Left colon (tissue), 2 donors: ENCODE results near the gene SLC9A9. TPM values are rescaled to one million over a fixed set of nuclear protein-coding genes. Genes with fewer than 3 reads are reported as not detected.
A peak's percentile ranks its signal among the peaks of the same experiment; 100 is the strongest.

Experiments used
- ATAC-seq: fragments of 200-7000 bp; cut with Tn5 transposase; one replicate; pipeline ENCODE4 v1.9.1; 2020; ENCODE audit warnings: mild to moderate bottlenecking, moderate library complexity
- DNase-seq, 2 donors: peaks; one replicate each; pipeline ENCODE4 v3.0.0-alpha.2; 2020
- intact Hi-C, 2 donors: fragments of 100-400 bp; cut with DNase I in 1 of 2; cut with micrococcal nuclease in 1 of 2; formaldehyde crosslinking; loops; one replicate each; pipeline versions ENCODE4 v1.11.2 to v1.14.0; 2022; cut with DNase I, micrococcal nuclease
- total RNA-seq, 2 donors: library from RNA; stranded (reverse); fragmentation: NEBNext Ultra II Directional; extraction: Animal tissue kit (Norgen Biotek cat#: 25700); gene quantifications; one replicate each; pipeline ENCODE4 v1.2.1, GENCODE V29; 2021
- donor health status: DM: no; HTN: no; CAD: no.
- donor health status: DM: yes; HTN: yes; CAD: no.

Gene SLC9A9
- total RNA-seq, 2 donors from 2014 or later = 2.7 to 7.4 TPM

- intact Hi-C loops = no loop called here
- ATAC-seq = no peak
- DNase-seq = no peak
Observed at GRCh38 chr3:143672396-143673165, 175.7 kb downstream of the SLC9A9 start.

GRCh38 chr3:143671626-143672025, 176.6 kb downstream of the SLC9A9 start:
- DNase-seq (no peak), ATAC-seq (no peak)
- intact Hi-C loops = no loop called here

GRCh38 chr3:143668924-143669790, 179.1 kb downstream of the SLC9A9 start:
- ATAC-seq = no peak
- DNase-seq = no peak
- intact Hi-C loops = no loop called here

- intact Hi-C loops = no loop called here
- DNase-seq (no peak), ATAC-seq (no peak)
Observed at GRCh38 chr3:143668385-143668784, 179.9 kb downstream of the SLC9A9 start.

- intact Hi-C loops = no loop called here
- DNase-seq = no peak
- no peak for ATAC-seq
Observed at GRCh38 chr3:143661677-143662076, 186.6 kb downstream of the SLC9A9 start.

GRCh38 chr3:143658861-143659260, 189.4 kb downstream of the SLC9A9 start:
- intact Hi-C loops = no loop called here
- ATAC-seq = no peak
- no peak for DNase-seq

GRCh38 chr3:143658116-143658515, 190.2 kb downstream of the SLC9A9 start:
- intact Hi-C loops = no loop called here
- no peak for ATAC-seq

GRCh38 chr3:143657391-143657790, 190.9 kb downstream of the SLC9A9 start:
- intact Hi-C loops = no loop called here
- no peak for DNase-seq
- no peak for ATAC-seq

More at GRCh38 chr3:143658116-143658515, 190.2 kb downstream of the SLC9A9 start:
- DNase-seq = no peak

GRCh38 chr3:143654906-143655305, 193.4 kb downstream of the SLC9A9 start:
- no peak for ATAC-seq
- DNase-seq = no peak
- intact Hi-C loops = no loop called here

- intact Hi-C loops = no loop called here
- no peak for ATAC-seq
- no peak for DNase-seq
Observed at GRCh38 chr3:143653935-143654334, 194.3 kb downstream of the SLC9A9 start.

GRCh38 chr3:143653493-143653892, 194.8 kb downstream of the SLC9A9 start:
- DNase-seq (no peak), ATAC-seq (no peak)
- intact Hi-C loops = no loop called here

GRCh38 chr3:143652118-143652517, 196.2 kb downstream of the SLC9A9 start:
- DNase-seq (no peak), ATAC-seq (no peak)
- intact Hi-C loops = no loop called here

GRCh38 chr3:143650827-143651226, 197.4 kb downstream of the SLC9A9 start:
- ATAC-seq (no peak), DNase-seq (no peak)
- intact Hi-C loops = no loop called here

- intact Hi-C loops = no loop called here
- ATAC-seq (peak; percentile 72), DNase-seq (no peak)
Observed at GRCh38 chr3:143650120-143650519, 198.1 kb downstream of the SLC9A9 start.

GRCh38 chr3:143648708-143649107, 199.6 kb downstream of the SLC9A9 start:
- intact Hi-C loops = no loop called here
- DNase-seq = no peak
- ATAC-seq = no peak

GRCh38 chr3:143648218-143648617, 200.1 kb downstream of the SLC9A9 start:
- DNase-seq = no peak
- ATAC-seq = no peak
- intact Hi-C loops = no loop called here

GRCh38 chr3:143644370-143645089, 203.7 kb downstream of the SLC9A9 start:
- ATAC-seq (peak; percentile 99), DNase-seq (peak; percentile 57 to 62)
- intact Hi-C loops = no loop called here

- ATAC-seq = peak; percentile 14
Observed at GRCh38 chr3:143643905-143644304, 204.4 kb downstream of the SLC9A9 start.

GRCh38 chr3:143640774-143641173, 207.5 kb downstream of the SLC9A9 start:
- intact Hi-C loops = no loop called here
- ATAC-seq (no peak), DNase-seq (no peak)

More at GRCh38 chr3:143643905-143644304, 204.4 kb downstream of the SLC9A9 start:
- DNase-seq = no peak
- intact Hi-C loops = no loop called here
